ENCODE measurements around the gene CCSER1. TPM values are rescaled to one million over a fixed set of nuclear protein-coding genes. Genes with fewer than 3 reads are reported as not detected.

The CCSER1 gene
- total RNA-seq, 1 donor from 2014 or later = 8.4 TPM

DNA sequence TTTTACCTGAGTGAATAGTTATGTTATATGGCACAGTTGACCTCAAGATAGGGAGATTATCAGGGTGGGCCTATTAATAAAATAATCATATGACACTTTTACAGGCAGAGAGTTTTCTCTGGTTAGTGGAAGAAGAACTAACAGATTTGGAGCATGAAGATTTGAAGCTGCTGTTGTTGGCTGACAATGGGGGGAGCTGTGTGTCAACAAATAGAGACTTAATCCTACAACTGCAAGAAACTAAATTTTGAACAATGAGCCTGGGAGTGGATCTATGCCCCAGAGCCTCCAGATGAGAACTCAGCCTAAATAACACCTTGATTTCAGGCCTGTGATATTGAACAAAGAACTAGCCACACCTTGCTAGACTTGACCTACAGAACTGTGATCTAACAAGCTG lies 7.2 kb upstream of the CCSER1 start:
- TF ChIP-seq, protein P1, sequence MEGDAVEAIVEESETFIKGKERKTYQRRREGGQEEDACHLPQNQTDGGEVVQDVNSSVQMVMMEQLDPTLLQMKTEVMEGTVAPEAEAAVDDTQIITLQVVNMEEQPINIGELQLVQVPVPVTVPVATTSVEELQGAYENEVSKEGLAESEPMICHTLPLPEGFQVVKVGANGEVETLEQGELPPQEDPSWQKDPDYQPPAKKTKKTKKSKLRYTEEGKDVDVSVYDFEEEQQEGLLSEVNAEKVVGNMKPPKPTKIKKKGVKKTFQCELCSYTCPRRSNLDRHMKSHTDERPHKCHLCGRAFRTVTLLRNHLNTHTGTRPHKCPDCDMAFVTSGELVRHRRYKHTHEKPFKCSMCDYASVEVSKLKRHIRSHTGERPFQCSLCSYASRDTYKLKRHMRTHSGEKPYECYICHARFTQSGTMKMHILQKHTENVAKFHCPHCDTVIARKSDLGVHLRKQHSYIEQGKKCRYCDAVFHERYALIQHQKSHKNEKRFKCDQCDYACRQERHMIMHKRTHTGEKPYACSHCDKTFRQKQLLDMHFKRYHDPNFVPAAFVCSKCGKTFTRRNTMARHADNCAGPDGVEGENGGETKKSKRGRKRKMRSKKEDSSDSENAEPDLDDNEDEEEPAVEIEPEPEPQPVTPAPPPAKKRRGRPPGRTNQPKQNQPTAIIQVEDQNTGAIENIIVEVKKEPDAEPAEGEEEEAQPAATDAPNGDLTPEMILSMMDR (IDR thresholded peaks at IDR 0.05) = no peak
- ATAC-seq (no peak), DNase-seq (no peak)
- H3K27me3 ChIP-seq (ENCODE audit: low read depth) = no peaks in the 10 kb centered on the region
- H3K4me3 ChIP-seq = no peak overlapping the region
- no peaks in the 10 kb centered on the region for H3K36me3 ChIP-seq
- no peak overlapping the region for H3K27ac ChIP-seq
- H3K9me3 ChIP-seq = no peaks in the 10 kb centered on the region
- no peaks in the 10 kb centered on the region for H3K4me1 ChIP-seq
- intact Hi-C loops (cut with DNase I) = no loop called here

DNA sequence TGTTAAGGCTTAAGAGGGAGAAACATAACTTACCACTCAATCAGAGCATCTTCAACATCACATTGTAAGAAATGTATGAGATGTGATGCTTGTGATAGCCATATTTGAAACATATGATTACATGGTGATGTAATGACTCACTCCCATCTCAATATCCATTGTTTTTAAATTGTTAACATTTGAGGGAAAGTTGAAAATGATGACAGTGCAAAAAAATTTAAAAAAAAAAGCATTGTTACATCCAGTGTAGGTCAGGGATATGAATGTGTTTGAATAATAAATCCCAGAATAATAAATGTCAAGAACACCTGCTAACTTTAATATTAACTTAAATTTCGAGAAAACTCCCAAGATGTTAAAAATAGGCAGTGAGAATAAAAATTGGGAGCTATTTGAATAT lies 6.4 kb upstream of the CCSER1 start:
- Histone ChIP-seq H3K36me3 (no peaks in the 10 kb centered on the region), H3K27ac (no peak overlapping the region), H3K9me3 (no peaks in the 10 kb centered on the region), H3K4me1 (no peaks in the 10 kb centered on the region), H3K4me3 (no peak overlapping the region), H3K27me3 (ENCODE audit: low read depth) (no peaks in the 10 kb centered on the region)
- ATAC-seq = no peak
- intact Hi-C loops (cut with DNase I) = no loop called here
- TF ChIP-seq, protein P1 (IDR thresholded peaks at IDR 0.05) = no peak
- no peak for DNase-seq

DNA sequence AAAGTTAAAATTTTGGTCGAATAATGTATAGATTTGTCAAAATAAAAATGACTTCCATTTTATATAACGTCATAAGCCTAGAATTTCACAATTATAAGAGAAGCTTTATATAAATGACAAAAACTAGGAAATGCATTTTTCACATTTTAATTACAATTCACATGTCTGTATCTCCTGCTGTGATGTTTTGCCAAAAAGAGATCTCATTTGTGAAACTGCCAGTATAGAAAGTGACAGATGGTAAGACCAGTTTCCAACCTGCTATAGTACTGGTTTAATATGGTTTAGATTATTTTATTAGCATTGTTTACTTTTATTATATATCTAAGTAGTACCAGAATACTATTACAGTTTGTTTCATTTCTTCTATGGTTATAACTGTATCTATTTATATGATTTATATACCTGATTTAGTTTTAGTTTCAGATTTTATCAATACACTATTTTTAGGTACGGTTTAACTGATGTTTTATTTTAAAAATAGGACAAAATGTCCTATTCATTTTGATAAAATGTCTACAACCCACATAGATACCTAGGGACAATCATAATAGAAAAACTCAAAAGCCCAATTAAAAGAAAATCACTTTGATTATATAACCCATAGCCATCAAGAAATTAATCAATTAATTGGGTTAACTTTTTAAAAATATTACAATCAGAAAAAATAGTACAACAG lies 5.4 kb upstream of the CCSER1 start:
- H3K27ac ChIP-seq = no peak overlapping the region
- no peak for ATAC-seq
- peaks cover 2% of the 10 kb centered on the region for H3K4me1 ChIP-seq
- DNase-seq = no peak
- H3K27me3 ChIP-seq (ENCODE audit: low read depth) = no peaks in the 10 kb centered on the region
- no peak overlapping the region for H3K4me3 ChIP-seq
- TF ChIP-seq, protein P1 (IDR thresholded peaks at IDR 0.05) = no peak
- no peaks in the 10 kb centered on the region for H3K9me3 ChIP-seq
- intact Hi-C loops (cut with DNase I) = no loop called here
- no peaks in the 10 kb centered on the region for H3K36me3 ChIP-seq

DNA sequence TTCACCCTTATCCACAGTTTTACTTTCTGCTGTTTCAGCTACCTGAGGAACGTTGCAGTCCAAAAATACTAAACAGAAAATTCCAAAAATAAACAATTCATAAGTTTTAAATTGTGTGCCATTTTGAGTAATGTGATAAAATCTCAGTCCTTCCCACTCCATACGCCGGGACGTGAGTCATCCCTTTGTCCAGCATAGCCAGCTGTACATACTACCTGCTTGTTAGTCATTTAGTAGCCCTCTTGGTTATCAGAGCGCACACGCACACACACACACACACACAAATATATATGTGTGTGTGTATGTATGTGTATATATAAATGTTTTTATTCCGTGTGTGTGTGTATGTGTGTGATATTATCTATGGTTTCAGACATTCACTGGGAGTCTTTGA lies 4.8 kb upstream of the CCSER1 start:
- TF ChIP-seq, protein P1 (IDR thresholded peaks at IDR 0.05) = no peak
- intact Hi-C loops (cut with DNase I) = no loop called here
- no peaks in the 10 kb centered on the region for H3K27me3 ChIP-seq (ENCODE audit: low read depth)
- peaks cover 6% of the 10 kb centered on the region for H3K4me1 ChIP-seq
- H3K27ac ChIP-seq = no peak overlapping the region
- DNase-seq = no peak
- H3K9me3 ChIP-seq = no peaks in the 10 kb centered on the region
- no peak for ATAC-seq
- no peaks in the 10 kb centered on the region for H3K36me3 ChIP-seq
- no peak overlapping the region for H3K4me3 ChIP-seq

DNA sequence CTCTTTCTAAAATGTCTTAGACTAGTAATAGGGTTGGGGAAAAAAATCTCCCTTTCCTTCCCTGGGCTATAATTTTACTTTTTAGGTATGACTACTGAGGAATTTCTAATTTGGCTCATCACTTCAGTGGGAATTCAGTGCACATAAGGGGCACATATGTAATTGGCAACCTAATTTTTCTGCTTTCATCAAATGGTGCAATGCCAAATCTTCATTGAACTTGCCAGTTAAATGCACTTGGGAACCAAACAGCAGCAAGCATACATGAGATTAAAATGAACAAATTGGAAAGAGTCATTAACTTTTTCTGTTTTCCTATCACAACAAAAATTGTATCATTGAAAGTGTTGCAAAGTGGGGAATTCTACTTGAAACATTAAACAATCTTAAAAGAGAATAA lies 2.9 kb upstream of the CCSER1 start:
- Histone ChIP-seq H3K4me3 (no peak overlapping the region), H3K36me3 (no peaks in the 10 kb centered on the region), H3K4me1 (peaks cover 10% of the 10 kb centered on the region), H3K27me3 (ENCODE audit: low read depth) (no peaks in the 10 kb centered on the region), H3K27ac (no peak overlapping the region), H3K9me3 (no peaks in the 10 kb centered on the region)
- intact Hi-C loops (cut with DNase I) = no loop called here
- DNase-seq (no peak), ATAC-seq (no peak)
- TF ChIP-seq, protein P1 (IDR thresholded peaks at IDR 0.05) = no peak
